ENCODE measurements around the gene LGALS3BP.

GRCh38 chr17:79024901-79025737, 45.4 kb upstream of the LGALS3BP start:
- TF ChIP-seq USF1 (IDR thresholded peaks at IDR 0.05) (no peak), EP300 (IDR thresholded peaks at IDR 0.05; ENCODE audit: borderline replicate concordance) (no peak), YY1 (IDR thresholded peaks at IDR 0.05; ENCODE audit: low read depth) (no peak), TCF12 (IDR thresholded peaks at IDR 0.05; ENCODE audit: low read depth) (no peak), RAD21 (IDR thresholded peaks at IDR 0.05; ENCODE audit: low read depth) (no peak), TAF1 (IDR thresholded peaks at IDR 0.05; ENCODE audit: low read depth) (no peak), CREB1 (IDR thresholded peaks at IDR 0.05; ENCODE audit: low read depth) (no peak), MAX (IDR thresholded peaks at IDR 0.05) (no peak)
